H1 (cell line): ENCODE data around the gene MACROD2. TPM values are rescaled to one million over a fixed set of nuclear protein-coding genes. Genes with fewer than 3 reads are reported as not detected.

ENCODE experiments used
- CTCF ChIA-PET: fragments of 300-600 bp; sonication (Branson Sonifier 250); formaldehyde crosslinking; loops from one replicate; lab custom pipeline; 2021; ENCODE audit not compliant: partially characterized antibody; lab: Charles Lee
- POLR2A ChIA-PET: fragments of 300-600 bp; sonication (Branson Sonifier 250); formaldehyde crosslinking; loops from one replicate; lab custom pipeline; 2021; ENCODE audit warnings: inconsistent platforms; ENCODE audit not compliant: partially characterized antibody; lab: Charles Lee
- DNase-seq, 2 experiments: peaks; one replicate each; pipeline versions ENCODE4 v3.0.0 to v3.0.0-alpha.2; 2010 to 2022; ENCODE audit warnings: low spot score in 2 of 2, low read depth in 1 of 2, mixed read lengths in 1 of 2
- FAIRE-seq: peaks from 2 replicates; lab custom pipeline; 2011; peaks lifted over from hg19 to GRCh38; lab: Jason Lieb, UNC
- H2AFZ ChIP-seq: 2 replicates; pipeline ENCODE4 v1.8.1; 2012; ENCODE audit warnings: low read length, inconsistent platforms
- H2AK5ac ChIP-seq: 2 replicates; pipeline ENCODE4 v1.6.1; 2013; ENCODE audit warnings: low read depth, low read length
- H2BK120ac ChIP-seq: replicated peaks from 2 replicates; pipeline ENCODE3; 2013; ENCODE audit warnings: low read depth, low read length, inconsistent platforms
- H2BK12ac ChIP-seq: 2 replicates; pipeline ENCODE4 v1.6.1; 2013; ENCODE audit warnings: low read depth, low read length
- H2BK15ac ChIP-seq: 2 replicates; pipeline ENCODE4 v1.6.1; 2013; ENCODE audit warnings: low read length
- H2BK20ac ChIP-seq: 2 replicates; pipeline ENCODE4 v1.6.1; 2013; ENCODE audit warnings: low read length
- H2BK5ac ChIP-seq: 2 replicates; pipeline ENCODE4 v1.6.1; 2013; ENCODE audit warnings: low read depth, low read length
- H3K14ac ChIP-seq: 2 replicates; pipeline ENCODE4 v1.6.1; 2013; ENCODE audit warnings: inconsistent platforms; ENCODE audit not compliant: insufficient read length
- H3K18ac ChIP-seq: 2 replicates; pipeline ENCODE4 v1.6.1; 2013; ENCODE audit warnings: low read length; ENCODE audit errors: extremely low read depth
- H3K23ac ChIP-seq: 2 replicates; pipeline ENCODE4 v1.6.1; 2013; ENCODE audit warnings: inconsistent platforms; ENCODE audit not compliant: insufficient read length
- H3K23me2 ChIP-seq: 2 replicates; pipeline ENCODE4 v1.6.1; 2013; ENCODE audit warnings: low read depth, low read length
- H3K27ac ChIP-seq: 2 replicates; pipeline ENCODE4 v1.6.1; 2011; ENCODE audit warnings: low read depth, low read length, inconsistent platforms
- H3K27me3 ChIP-seq, 4 experiments: replicated peaks in 1 of 4; 1 replicate in 1 of 4; 2 replicates in 3 of 4; pipeline versions ENCODE4 v1.6.1 to v1.8.1; 2011 to 2013; ENCODE audit warnings: low read length in 3 of 4, mild to moderate bottlenecking in 3 of 4, inconsistent platforms in 2 of 4, mixed read lengths in 2 of 4, moderate library complexity in 1 of 4; ENCODE audit not compliant: control insufficient read depth in 3 of 4, insufficient read depth in 3 of 4; ENCODE audit errors: extremely low read depth in 1 of 4
- H3K36me3 ChIP-seq, 4 experiments: 2 replicates each; pipeline versions ENCODE4 v1.6.1 to v1.8.1; 2011 to 2013; ENCODE audit warnings: mild to moderate bottlenecking in 4 of 4, low read length in 3 of 4, moderate library complexity in 2 of 4, control low read depth in 1 of 4, inconsistent platforms in 1 of 4; ENCODE audit not compliant: insufficient read depth in 4 of 4, control insufficient read depth in 2 of 4
- H3K4ac ChIP-seq: replicated peaks from 2 replicates; pipeline ENCODE3; 2013; ENCODE audit warnings: low read length, low read depth, mixed read lengths, inconsistent platforms; ENCODE audit not compliant: insufficient read length
- H3K4me1 ChIP-seq, 4 experiments: replicated peaks in 1 of 4; 1 replicate in 1 of 4; 2 replicates in 3 of 4; pipeline versions ENCODE4 v1.6.1 to v1.8.1; 2011 to 2013; ENCODE audit warnings: low read length in 3 of 4, inconsistent platforms in 2 of 4, mixed read lengths in 1 of 4; ENCODE audit not compliant: insufficient read depth in 4 of 4, control insufficient read depth in 3 of 4
- H3K4me2 ChIP-seq, 2 experiments: 2 replicates each; pipeline versions ENCODE4 v1.6.1 to v1.8.1; 2011 to 2013; ENCODE audit warnings: low read depth in 2 of 2, low read length in 2 of 2, control low read depth in 1 of 2, inconsistent platforms in 1 of 2, mild to moderate bottlenecking in 1 of 2; ENCODE audit not compliant: insufficient read depth in 1 of 2
- H3K4me3 ChIP-seq, 4 experiments: fragments of 200-600, 300-600 bp in 1 of 4; sonication (generic), shearing (Covaris generic), sonication (Bioruptor Twin) in 1 of 4; 2 replicates each; pipeline versions ENCODE4 v1.5.1 to v1.8.1; 2011 to 2016; ENCODE audit warnings: low read length in 4 of 4, low read depth in 3 of 4, control low read depth in 2 of 4, inconsistent platforms in 2 of 4, mild to moderate bottlenecking in 2 of 4, mixed read lengths in 1 of 4, moderate library complexity in 1 of 4; ENCODE audit not compliant: insufficient read depth in 2 of 4; ENCODE audit errors: extremely low read depth in 1 of 4
- H3K56ac ChIP-seq: replicated peaks from 2 replicates; pipeline ENCODE3; 2013; ENCODE audit warnings: low read depth, mild to moderate bottlenecking, mixed read lengths, low read length, inconsistent platforms; ENCODE audit not compliant: insufficient read length
- H3K79me1 ChIP-seq: 2 replicates; pipeline ENCODE4 v1.6.1; 2013; ENCODE audit warnings: low read depth, low read length, control low read depth
- H3K79me2 ChIP-seq, 2 experiments: 2 replicates each; pipeline versions ENCODE4 v1.6.1 to v1.8.1; 2012 to 2013; ENCODE audit warnings: low read length in 2 of 2, mild to moderate bottlenecking in 2 of 2, inconsistent platforms in 1 of 2; ENCODE audit not compliant: insufficient read depth in 2 of 2, control insufficient read depth in 1 of 2
- H3K9ac ChIP-seq, 4 experiments: replicated peaks in 1 of 4; 1 replicate in 1 of 4; 2 replicates in 3 of 4; pipeline versions ENCODE4 v1.6.1 to v1.8.1; 2011 to 2013; ENCODE audit warnings: low read depth in 3 of 4, low read length in 3 of 4, control low read depth in 2 of 4, mild to moderate bottlenecking in 2 of 4, moderate library complexity in 2 of 4, inconsistent platforms in 1 of 4; ENCODE audit errors: extremely low read depth in 1 of 4
- H3K9me3 ChIP-seq, 2 experiments: 2 replicates each; pipeline versions ENCODE4 v1.6.1 to v1.8.1; 2012 to 2013; ENCODE audit warnings: mild to moderate bottlenecking in 2 of 2, moderate library complexity in 2 of 2, control low read depth in 1 of 2, inconsistent platforms in 1 of 2, low read depth in 1 of 2, low read length in 1 of 2, mixed read lengths in 1 of 2; ENCODE audit not compliant: insufficient read depth in 2 of 2
- H4K20me1 ChIP-seq, 2 experiments: replicated peaks in 1 of 2; 2 replicates each; pipeline versions ENCODE3 to v1.8.1; 2011 to 2013; ENCODE audit warnings: inconsistent platforms in 2 of 2, low read length in 2 of 2, mild to moderate bottlenecking in 1 of 2; ENCODE audit not compliant: insufficient read depth in 2 of 2, control insufficient read depth in 1 of 2
- H4K5ac ChIP-seq: 2 replicates; pipeline ENCODE4 v1.6.1; 2013; ENCODE audit warnings: low read length, low read depth, mixed read lengths, inconsistent platforms; ENCODE audit not compliant: insufficient read length
- H4K8ac ChIP-seq: 2 replicates; pipeline ENCODE4 v1.8.0; 2013; ENCODE audit warnings: mild to moderate bottlenecking, moderate library complexity, low read length, inconsistent platforms; ENCODE audit not compliant: insufficient read depth; ENCODE audit errors: extremely low read depth
- H4K91ac ChIP-seq: replicated peaks from 2 replicates; pipeline ENCODE3; 2013; ENCODE audit warnings: low read length, mixed read lengths, inconsistent platforms; ENCODE audit not compliant: insufficient read length
- BCL11A ChIP-seq, 2 experiments: IDR thresholded peaks; one replicate each; pipeline ENCODE4 v1.6.1; 2011; ENCODE audit warnings: low read depth in 2 of 2, low read length in 2 of 2, mild to moderate bottlenecking in 2 of 2
- CHD2 ChIP-seq: IDR thresholded peaks from 2 replicates; pipeline ENCODE4 v1.6.1; 2012; ENCODE audit warnings: low read length, improper control_type of control experiment
- JUND ChIP-seq: IDR thresholded peaks from 2 replicates; pipeline ENCODE4 v1.6.1; 2011; ENCODE audit warnings: mild to moderate bottlenecking, improper control_type of control experiment, low read length
- PHF8 ChIP-seq: fragments of 200-600 bp; sonication (generic); conservative IDR thresholded peaks from 2 replicates; pipeline ENCODE4 v1.7.1; 2012; ENCODE audit warnings: low read depth, mild to moderate bottlenecking, inconsistent platforms, low read length, moderate library complexity
- RAD21 ChIP-seq, 2 experiments: IDR thresholded peaks in 1 of 2; conservative IDR thresholded peaks in 1 of 2; 2 replicates each; pipeline ENCODE4 v1.6.1; 2011; ENCODE audit warnings: low read depth in 2 of 2, low read length in 2 of 2, improper control_type of control experiment in 1 of 2, inconsistent platforms in 1 of 2, mild to moderate bottlenecking in 1 of 2, moderate library complexity in 1 of 2
- RXRA ChIP-seq: IDR thresholded peaks from 2 replicates; pipeline ENCODE4 v1.6.1; 2011; ENCODE audit warnings: low read depth, mild to moderate bottlenecking, low read length, moderate library complexity; ENCODE audit not compliant: insufficient read depth
- TAF7 ChIP-seq: optimal IDR thresholded peaks from 2 replicates; pipeline ENCODE3; 2011; ENCODE audit warnings: low read depth, mild to moderate bottlenecking, inconsistent platforms, low read length, moderate library complexity, borderline replicate concordance
- USF2 ChIP-seq: IDR thresholded peaks from 2 replicates; pipeline ENCODE4 v1.6.1; 2011; ENCODE audit warnings: low read length, improper control_type of control experiment
- WGBS, 2 experiments: shearing (Covaris generic) in 1 of 2; methylation state at CpG; one replicate each; pipeline versions ENCODE4 v1.1.6 to v1.1.7; 2013 to 2015; ENCODE audit warnings: low lambda C conversion rate in 2 of 2, mixed read lengths in 2 of 2, inconsistent platforms in 1 of 2, low coverage in 1 of 2, missing lambda C conversion rate in 1 of 2; ENCODE audit not compliant: insufficient replicate concordance in 2 of 2, insufficient coverage in 1 of 2, insufficient read length in 1 of 2; ENCODE audit errors: extremely low coverage in 1 of 2, missing lambda C conversion rate in 1 of 2; 5-methylcytosine and 5-hydroxymethylcytosine counted together
- polyA plus RNA-seq, 7 experiments: library from polyadenylated mRNA; depleted of rRNA in 3 of 7; stranded (reverse) in 5 of 7; unstranded in 2 of 7; fragments of >200 nt in 5 of 7; fragments of 200-250 nt in 2 of 7; gene quantifications; 1 replicate in 5 of 7; 2 replicates in 1 of 7; 4 replicates in 1 of 7; pipeline versions ENCODE4 v1.2.1 to v1.2.3, GENCODE V29; 2011 to 2013; ENCODE audit warnings: missing spikeins in 2 of 7, mixed read lengths in 2 of 7
- total RNA-seq: library from RNA; stranded (reverse); fragmentation: NEBNext Ultra II Directional; extraction: Animal tissue kit (Norgen Biotek cat#: 25700); gene quantifications from 2 replicates; pipeline ENCODE4 v1.2.1, GENCODE V29; 2021

MACROD2 gene
- total and polyA plus RNA-seq, 2 of the 8 experiments (the other 6 are each of a cell fraction or from before 2014, with no cell fraction given): 0.70 to 3.9 TPM

GRCh38 chr20:15776770-15777466, 1781.6 kb downstream of the MACROD2 start:
- Histone ChIP-seq H3K4me3 (no peak overlapping the region), H2BK20ac (no peak overlapping the region), H4K20me1 (no peaks in the 10 kb centered on the region), H3K27ac (no peak overlapping the region), H2BK5ac (no peak overlapping the region), H3K4me1 (no peaks in the 10 kb centered on the region), H2BK120ac (no peak overlapping the region), H2BK12ac (no peak overlapping the region), H3K36me3 (no peaks in the 10 kb centered on the region), H3K9me3 (no peaks in the 10 kb centered on the region), H3K23ac (no peak overlapping the region), H2AK5ac (no peak overlapping the region), H3K79me2 (no peaks in the 10 kb centered on the region), H4K91ac (no peak overlapping the region), H3K27me3 (no peaks in the 10 kb centered on the region), H3K23me2 (no peaks in the 10 kb centered on the region), H4K8ac (no peak overlapping the region), H3K18ac (no peak overlapping the region), H4K5ac (no peak overlapping the region), H3K79me1 (no peaks in the 10 kb centered on the region), H3K9ac (no peak overlapping the region), H3K4me2 (no peak overlapping the region), H2AFZ (no peak overlapping the region), H3K56ac (no peak overlapping the region), H3K4ac (no peak overlapping the region), H2BK15ac (no peak overlapping the region), H3K14ac (no peak overlapping the region)
- no peak for DNase-seq
- no peak for FAIRE-seq
- TF ChIP-seq TAF7 (no peak), JUND (no peak), USF2 (no peak), RAD21 (IDR thresholded peaks at IDR 0.05 in 1 of 2, conservative IDR thresholded peaks at IDR 0.05 in 1 of 2; ENCODE audit: low read depth in 2 of 2, low read length in 2 of 2) (no peak), RXRA (no peak), CHD2 (no peak), BCL11A (IDR thresholded peaks at IDR 0.05; ENCODE audit: low read depth in 2 of 2, low read length in 2 of 2) (no peak), PHF8 (no peak)
- CTCF ChIA-PET: no interaction called here
- 90% methylated on average over 3 of the region's 3 CpGs; no CpG with 5 or more reads in 1 of the 2 experiments for WGBS, 2 experiments
- POLR2A ChIA-PET: no interaction called here
